NCI-H2171 treated with DMSO at 0.1 percent for 48 hours (cell line): ENCODE results near the gene UQCRFS1.
"Not testable (repeated sequence)": the region's sequence is repeated elsewhere in the genome, so short reads cannot be mapped to it uniquely, and the experiment has no call there.

Experiments used
- DNase-seq: peaks from one replicate; lab custom pipeline; 2025; lab: John Stamatoyannopoulos, UW

UQCRFS1 gene

DNA sequence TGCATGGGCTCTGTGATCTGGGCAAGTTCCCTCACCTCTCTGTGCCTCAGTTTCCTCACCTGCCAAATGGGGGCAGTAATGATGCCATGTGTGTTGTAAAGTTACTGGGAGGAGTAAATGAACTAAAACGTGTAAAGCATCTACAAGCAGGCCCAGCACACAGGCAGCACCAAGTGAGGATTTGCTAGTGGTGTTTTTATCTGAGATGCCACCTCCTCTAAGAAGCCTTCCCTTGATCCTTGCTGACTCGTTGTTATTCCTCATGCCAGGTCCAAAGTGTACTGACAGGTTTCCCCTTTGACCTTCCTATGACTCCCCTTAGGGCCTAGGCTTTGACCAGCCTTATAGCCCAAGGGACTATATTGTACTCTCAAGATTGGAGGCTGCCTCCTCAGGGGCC is 1.5 kb upstream of the UQCRFS1 start:
- DNase-seq: no peak

DNA sequence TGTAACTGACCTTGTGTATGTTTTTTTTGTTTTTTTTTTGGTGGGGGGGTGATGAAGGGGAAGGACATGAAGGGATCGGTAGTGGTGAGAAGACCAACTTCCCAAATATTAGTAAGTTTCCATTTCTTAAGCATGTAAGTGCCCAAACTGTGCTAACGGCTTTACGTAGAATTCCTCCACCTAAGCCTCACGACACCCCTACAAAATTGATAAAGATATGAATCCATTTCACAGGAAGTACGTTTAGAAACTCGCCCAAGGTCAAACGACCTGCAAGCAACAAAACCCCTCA is 649 bp downstream of the UQCRFS1 start:
- no peak for DNase-seq

- DNase-seq: no peak
Measured at GRCh38 chr19:29211562-29212355, 1.2 kb downstream of the UQCRFS1 start.

DNA sequence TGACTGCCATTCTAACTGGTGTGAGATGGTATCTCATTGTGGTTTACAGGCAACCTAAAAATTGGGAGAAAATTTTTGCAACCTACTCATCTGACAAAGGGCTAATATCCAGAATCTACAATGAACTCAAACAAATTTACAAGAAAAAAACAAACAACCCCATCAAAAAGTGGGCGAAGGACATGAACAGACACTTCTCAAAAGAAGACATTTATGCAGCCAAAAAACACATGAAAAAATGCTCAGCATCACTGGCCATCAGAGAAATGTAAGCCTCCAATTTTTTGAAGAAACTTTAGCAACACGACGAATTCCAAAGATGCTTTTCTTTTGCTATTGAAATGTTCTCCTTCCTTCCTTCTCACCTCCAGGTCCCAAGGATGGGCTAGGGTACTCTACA is 1.9 kb downstream of the UQCRFS1 start:
- DNase-seq: not testable (repeated sequence)

DNA sequence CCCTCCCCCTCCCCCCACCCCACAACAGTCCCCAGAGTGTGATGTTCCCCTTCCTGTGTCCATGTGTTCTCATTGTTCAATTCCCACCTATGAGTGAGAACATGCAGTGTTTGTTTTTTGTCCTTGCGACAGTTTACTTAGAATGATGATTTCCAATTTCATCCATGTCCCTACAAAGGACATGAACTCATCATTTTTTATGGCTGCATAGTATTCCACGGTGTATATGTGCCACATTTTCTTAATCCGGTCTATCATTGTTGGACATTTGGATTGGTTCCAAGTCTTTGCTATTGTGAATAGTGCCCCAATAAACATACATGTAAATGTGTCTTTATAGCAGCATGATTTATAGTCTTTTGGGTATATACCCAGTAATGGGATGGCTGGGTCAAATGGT is 2.4 kb downstream of the UQCRFS1 start:
- DNase-seq: not testable (repeated sequence)

- not testable (repeated sequence) for DNase-seq
Measured at GRCh38 chr19:29207403-29208187, 5.4 kb downstream of the UQCRFS1 start.

DNA sequence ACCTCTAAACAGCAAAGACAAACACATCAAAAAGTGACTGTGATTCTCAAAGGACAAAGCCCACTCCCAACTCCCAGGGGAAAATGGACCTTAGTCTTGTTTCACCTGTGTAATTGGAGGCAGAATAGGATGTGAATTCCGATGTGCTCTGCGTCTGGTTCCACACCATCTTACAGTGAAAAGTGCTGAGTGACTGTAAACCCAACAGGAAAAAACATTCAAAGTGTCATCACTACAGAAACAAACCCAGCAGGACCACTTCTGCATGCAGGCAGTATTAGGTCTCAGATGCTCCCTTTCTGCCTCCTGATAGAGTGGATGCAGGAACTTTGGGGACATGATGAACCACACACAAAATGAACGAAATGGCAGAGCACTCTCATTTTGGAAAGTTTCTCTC is 6.5 kb downstream of the UQCRFS1 start:
- no peak for DNase-seq

- DNase-seq: no peak
Measured at GRCh38 chr19:29202281-29202680, 10.7 kb downstream of the UQCRFS1 start.

- DNase-seq: no peak
Measured at GRCh38 chr19:29201855-29202254, 11.1 kb downstream of the UQCRFS1 start.

DNA sequence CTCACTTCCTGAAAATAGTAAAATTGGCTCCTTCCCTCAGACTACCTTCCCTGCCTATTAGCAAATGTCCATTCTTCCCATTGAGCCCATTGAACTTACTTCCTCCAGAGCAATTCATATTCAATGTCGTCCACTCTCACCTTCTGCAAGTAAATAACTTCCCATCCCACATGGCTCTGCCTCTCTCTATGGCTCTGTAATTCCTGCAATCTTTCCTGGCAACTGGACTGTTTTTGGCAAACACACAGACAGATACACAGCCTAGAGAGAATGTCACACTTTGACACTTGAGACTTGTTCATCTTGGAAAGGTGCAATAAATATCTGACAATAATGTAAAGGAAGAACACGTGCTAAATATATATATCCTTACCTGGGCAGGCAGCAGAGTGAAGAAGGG is 18.3 kb downstream of the UQCRFS1 start:
- DNase-seq: no peak

- no peak for DNase-seq
Measured at GRCh38 chr19:29193155-29193554, 19.8 kb downstream of the UQCRFS1 start.

DNA sequence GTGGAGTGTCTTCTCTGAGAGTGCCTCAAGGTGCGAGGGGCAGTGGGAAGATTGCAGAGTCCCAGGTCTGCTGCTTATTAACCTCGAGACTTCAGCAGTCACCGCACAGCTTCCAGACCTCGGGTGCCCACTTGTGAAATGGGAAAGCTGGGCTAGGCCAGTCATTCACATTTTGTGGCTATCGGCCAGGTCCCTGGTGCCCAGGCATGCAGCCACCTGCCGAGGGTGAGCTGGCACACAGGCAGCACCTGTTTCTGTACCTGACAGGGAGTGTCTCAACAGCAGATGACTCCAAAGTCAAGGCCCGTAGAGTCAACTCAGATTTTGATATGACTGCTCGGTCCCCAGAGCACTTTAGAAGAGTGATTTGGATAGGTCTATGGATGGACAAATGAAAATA is 21.9 kb downstream of the UQCRFS1 start:
- DNase-seq: no peak

DNA sequence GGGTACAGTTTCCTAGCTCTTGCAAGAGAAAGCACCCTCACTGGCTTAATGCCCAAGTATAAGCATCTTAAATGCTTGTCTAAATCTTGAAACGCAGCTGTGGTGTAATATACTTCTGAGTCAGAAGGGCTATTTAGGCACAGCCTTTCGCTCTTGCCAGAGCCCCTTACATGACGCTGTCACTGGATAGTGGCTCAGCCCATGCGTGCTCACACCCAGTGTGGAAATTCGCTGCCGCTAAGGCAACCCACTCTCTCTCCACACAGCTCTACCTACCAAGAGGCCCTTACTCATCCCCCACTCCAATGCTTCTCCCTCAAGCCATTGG is 24.0 kb downstream of the UQCRFS1 start:
- DNase-seq: no peak

DNA sequence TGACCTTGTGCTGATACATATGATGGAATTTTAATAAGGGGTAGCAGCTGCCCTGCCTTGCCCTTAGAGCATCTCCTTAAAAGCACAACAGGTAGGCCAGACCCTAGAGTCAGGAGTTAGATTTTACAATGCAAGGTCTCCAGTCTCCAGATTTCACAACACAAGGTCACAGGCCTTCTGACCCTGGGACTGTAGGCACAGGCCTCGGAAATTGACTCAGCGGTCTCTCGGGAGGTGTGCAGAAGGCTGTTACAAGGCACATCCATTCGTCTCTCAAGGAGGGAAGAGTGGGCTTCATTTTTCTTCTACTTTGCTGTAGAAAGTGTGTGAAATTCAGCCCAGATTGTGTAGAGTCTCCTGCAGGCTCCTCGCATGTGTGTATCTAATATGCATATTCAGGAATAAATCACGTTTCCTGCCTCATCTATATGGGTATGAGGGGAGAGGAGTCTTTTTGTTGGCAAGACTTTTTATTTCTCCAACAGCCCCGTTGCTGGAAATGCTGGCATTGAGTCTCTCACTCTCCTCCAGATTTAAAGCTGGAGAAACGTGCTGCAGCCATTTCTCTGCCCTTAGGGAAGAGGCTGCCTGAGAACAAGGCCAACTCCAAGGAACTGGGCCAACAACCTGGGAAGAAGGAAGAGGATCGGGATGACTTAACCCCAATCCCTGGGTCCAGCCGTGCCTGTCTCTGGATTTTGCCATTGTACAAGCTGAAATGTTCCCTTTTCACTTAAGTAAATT is 24.5 kb downstream of the UQCRFS1 start:
- DNase-seq: no peak

GRCh38 chr19:29187676-29188075 is 25.3 kb downstream of the UQCRFS1 start:
- no peak for DNase-seq

DNA sequence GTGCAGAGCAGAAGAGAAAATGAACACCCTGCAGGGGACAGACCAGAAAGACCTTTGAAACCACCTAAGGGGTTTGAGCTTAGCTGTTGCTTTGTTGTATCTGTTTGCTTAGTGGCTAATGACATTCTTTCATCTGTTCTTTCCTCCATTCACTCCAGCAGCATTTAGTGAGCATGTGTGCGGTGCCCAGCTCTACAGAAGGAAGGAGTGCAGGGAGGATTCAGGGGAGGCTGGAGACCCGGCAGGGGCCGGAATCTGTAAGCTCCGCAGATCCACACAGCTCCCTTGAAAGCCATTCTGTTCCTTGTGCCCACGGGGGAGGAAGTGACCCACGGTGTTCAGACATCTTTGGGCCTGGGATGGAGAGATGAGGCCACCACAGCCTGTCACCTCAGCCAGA is 27.5 kb downstream of the UQCRFS1 start:
- no peak for DNase-seq

- DNase-seq: no peak
Measured at GRCh38 chr19:29176981-29177754, 35.8 kb downstream of the UQCRFS1 start.

GRCh38 chr19:29173896-29174295 is 39.1 kb downstream of the UQCRFS1 start:
- DNase-seq: no peak

DNA sequence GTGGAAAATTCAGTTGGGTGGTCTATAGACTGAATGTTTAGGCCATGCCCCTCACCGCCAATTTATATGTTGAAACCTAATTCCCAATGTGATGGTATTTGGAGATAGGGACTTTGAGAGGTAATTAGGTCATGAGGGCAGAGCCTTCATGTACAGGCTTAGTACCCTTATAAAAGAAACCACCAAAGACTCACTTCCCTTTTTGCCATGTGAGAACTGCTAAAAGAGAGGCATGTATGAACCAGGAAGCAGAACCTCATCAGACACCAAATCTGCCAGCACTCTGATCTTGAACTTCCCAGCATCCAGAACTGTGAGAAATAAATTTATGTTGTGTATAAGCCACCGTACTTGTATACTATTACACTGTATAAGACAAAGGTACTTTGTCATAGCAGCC is 40.6 kb downstream of the UQCRFS1 start:
- DNase-seq: no peak

DNA sequence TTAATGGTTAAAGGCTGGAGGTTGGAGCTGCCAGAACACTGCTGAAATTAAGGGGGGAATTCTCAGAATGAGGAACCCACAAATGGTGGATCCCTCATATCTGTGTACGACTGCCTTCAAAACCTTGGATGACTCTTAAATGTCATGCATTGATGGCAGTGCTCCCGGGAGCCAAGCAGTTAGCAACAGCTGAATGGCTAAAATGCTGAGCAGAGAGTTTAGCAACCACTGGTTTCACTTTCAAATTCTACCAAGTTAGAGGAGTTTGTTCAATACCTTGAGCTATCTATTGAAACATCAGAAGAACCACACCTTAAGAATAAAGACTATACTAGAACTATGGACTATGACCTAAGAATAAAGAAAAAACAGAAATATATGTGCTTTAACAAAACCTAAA is 41.4 kb downstream of the UQCRFS1 start:
- DNase-seq: no peak

DNA sequence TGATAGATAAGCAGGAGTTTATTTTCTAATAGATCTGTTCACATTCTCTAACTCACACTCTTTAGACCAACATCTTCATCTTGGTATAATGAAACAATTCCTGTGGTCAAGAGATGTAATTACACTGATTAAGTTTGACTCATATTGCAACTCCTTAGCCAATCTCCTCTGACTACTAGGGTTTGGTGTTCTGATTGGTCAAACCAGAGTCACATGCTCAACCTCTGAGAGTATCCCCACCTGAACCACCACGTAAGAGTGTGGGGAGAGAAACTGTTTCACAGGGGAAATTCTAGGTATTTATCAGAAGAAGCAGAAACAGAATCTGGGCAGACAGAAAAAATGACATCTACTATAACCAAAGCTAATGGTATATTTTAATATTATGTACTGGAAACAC is 42.4 kb downstream of the UQCRFS1 start:
- no peak for DNase-seq

DNA sequence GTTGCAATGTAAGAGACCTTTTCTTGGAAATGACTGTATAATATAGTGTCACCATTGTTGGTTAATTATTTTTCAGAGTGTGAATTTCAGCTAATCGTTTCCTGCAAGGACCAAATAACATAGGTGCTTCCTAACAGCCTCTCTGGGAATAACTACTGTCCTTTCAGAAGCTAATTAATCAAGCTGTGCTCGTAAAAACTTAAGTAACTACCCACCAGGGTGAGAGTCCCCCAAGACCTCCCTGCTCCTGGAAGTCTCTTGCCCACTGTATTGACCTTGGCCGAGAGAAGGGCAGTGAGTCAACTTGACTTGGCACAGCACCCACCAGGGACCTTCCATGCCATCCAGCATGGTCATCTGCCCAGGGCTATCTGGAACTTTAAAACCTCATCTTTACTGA is 50.3 kb downstream of the UQCRFS1 start:
- DNase-seq: no peak
